Neural cell (in vitro differentiated cells): Measurements from ENCODE around the gene MAP4K4. TPM values are rescaled to one million over a fixed set of nuclear protein-coding genes. Genes with fewer than 3 reads are reported as not detected.

ENCODE experiments used
- H2AFZ ChIP-seq: fragments of 200-600, 300-800 bp; sonication (generic), shearing (Covaris generic); 2 replicates; pipeline ENCODE4 v1.6.0; 2014; ENCODE audit warnings: low read depth, mild to moderate bottlenecking, antibody characterized with exemption, low read length, moderate library complexity
- H3F3A ChIP-seq: fragments of 200-600 bp; shearing (Covaris generic); 2 replicates; pipeline ENCODE4 v1.6.1; 2016; ENCODE audit warnings: mild to moderate bottlenecking, moderate library complexity, mixed read lengths, antibody characterized with exemption, low read length; ENCODE audit not compliant: insufficient read depth, poor library complexity, severe bottlenecking
- H3K27ac ChIP-seq: fragments of 200-600, 300-800 bp; sonication (generic), shearing (Covaris generic); 2 replicates; pipeline ENCODE4 v1.5.1; 2014; ENCODE audit warnings: mild to moderate bottlenecking, low read length, moderate library complexity
- H3K27me3 ChIP-seq: fragments of 300-800, 200-600 bp; sonication (generic), shearing (Covaris generic); 2 replicates; pipeline ENCODE4 v1.6.0; 2014; ENCODE audit warnings: mild to moderate bottlenecking, low read depth, low read length, moderate library complexity; ENCODE audit not compliant: insufficient read depth
- H3K36me3 ChIP-seq: fragments of 300-800, 200-600 bp; sonication (generic), shearing (Covaris generic); 2 replicates; pipeline ENCODE4 v1.5.1; 2014; ENCODE audit warnings: mild to moderate bottlenecking, antibody characterized with exemption, low read length, moderate library complexity; ENCODE audit not compliant: insufficient read depth
- H3K4me2 ChIP-seq: fragments of 300-800, 200-600 bp; sonication (generic), shearing (Covaris generic); 2 replicates; pipeline ENCODE4 v1.6.0; 2014; ENCODE audit warnings: mild to moderate bottlenecking, low read length
- H3K4me3 ChIP-seq: fragments of 300-800, 200-600 bp; sonication (generic), shearing (Covaris generic); 2 replicates; pipeline ENCODE4 v1.5.1; 2014; ENCODE audit warnings: mild to moderate bottlenecking, low read length, moderate library complexity
- H3K79me2 ChIP-seq: fragments of 200-600 bp; shearing (Covaris generic); replicated peaks from 2 replicates; pipeline ENCODE4 v1.6.0; 2014; ENCODE audit warnings: mild to moderate bottlenecking, low read length, moderate library complexity; ENCODE audit not compliant: insufficient read depth
- H3K9ac ChIP-seq: fragments of 300-800, 200-600 bp; sonication (generic), shearing (Covaris generic); 2 replicates; pipeline ENCODE4 v1.6.1; 2016; ENCODE audit warnings: mild to moderate bottlenecking, low read length, mixed read lengths
- H3K9me2 ChIP-seq: fragments of 200-600 bp; shearing (Covaris generic); 2 replicates; pipeline ENCODE4 v1.6.1; 2016; ENCODE audit warnings: mild to moderate bottlenecking, low read length, mixed read lengths; ENCODE audit not compliant: insufficient read depth
- H3K9me3 ChIP-seq: fragments of 200-600, 300-800 bp; sonication (generic), shearing (Covaris generic); 2 replicates; pipeline ENCODE4 v1.6.1; 2016; ENCODE audit warnings: mild to moderate bottlenecking, mixed run types, low read length, moderate library complexity, mixed read lengths
- H4K20me1 ChIP-seq: fragments of 200-600 bp; shearing (Covaris generic); 2 replicates; pipeline ENCODE4 v1.6.1; 2016; ENCODE audit warnings: mild to moderate bottlenecking, mixed run types; ENCODE audit not compliant: insufficient read depth
- CTCF ChIP-seq: fragments of 450-650 bp; IDR thresholded peaks from 2 replicates; pipeline ENCODE4 v1.5.1; 2014; ENCODE audit warnings: antibody characterized with exemption, mild to moderate bottlenecking, moderate library complexity; ENCODE audit not compliant: poor library complexity, severe bottlenecking
- EP300 ChIP-seq: fragments of 450-650 bp; conservative IDR thresholded peaks from 2 replicates; pipeline ENCODE4 v1.6.1; 2014; ENCODE audit warnings: antibody characterized with exemption, mild to moderate bottlenecking, moderate library complexity; ENCODE audit not compliant: poor library complexity, severe bottlenecking
- EZH2 ChIP-seq: fragments of 200-600, 300-800 bp; shearing (Covaris generic), sonication (generic); IDR thresholded peaks from 2 replicates; pipeline ENCODE4 v1.6.1; 2014; ENCODE audit warnings: antibody characterized with exemption, low read length, borderline replicate concordance, mild to moderate bottlenecking; ENCODE audit not compliant: insufficient read depth, poor library complexity, severe bottlenecking
- MXI1 ChIP-seq: fragments of 450-650 bp; conservative IDR thresholded peaks from 2 replicates; pipeline ENCODE4 v1.6.1; 2014; ENCODE audit warnings: antibody characterized with exemption, mild to moderate bottlenecking; ENCODE audit not compliant: poor library complexity, severe bottlenecking
- POLR2AphosphoS5 ChIP-seq: IDR thresholded peaks from 2 replicates; pipeline ENCODE4 v1.6.1; 2012
- RAD21 ChIP-seq: fragments of 450-650 bp; conservative IDR thresholded peaks from 2 replicates; pipeline ENCODE4 v1.6.1; 2014; ENCODE audit warnings: antibody characterized with exemption, mild to moderate bottlenecking, moderate library complexity
- REST ChIP-seq: IDR thresholded peaks from 2 replicates; pipeline ENCODE4 v1.6.1; 2012; ENCODE audit warnings: borderline replicate concordance
- polyA plus RNA-seq: library from polyadenylated mRNA; depleted of rRNA; stranded (reverse); fragments of >200 nt; gene quantifications from 2 replicates; pipeline ENCODE4 v1.2.3, GENCODE V29; 2014

The MAP4K4 gene
- polyA plus RNA-seq, 1 donor from 2014 or later, result 125 TPM

GRCh38 chr2:101858246-101858645 is 160.7 kb downstream of the MAP4K4 start:
- Histone ChIP-seq H3K27ac (no peak overlapping the region), H3K27me3 (no peaks in the 10 kb centered on the region), H3K9ac (no peak overlapping the region), H3K9me2 (no peaks in the 10 kb centered on the region), H3K79me2 (no peaks in the 10 kb centered on the region), H2AFZ (no peak overlapping the region), H3K36me3 (no peaks in the 10 kb centered on the region), H3K4me3 (no peak overlapping the region), H3K9me3 (no peaks in the 10 kb centered on the region), H4K20me1 (no peaks in the 10 kb centered on the region), H3F3A (no peaks in the 10 kb centered on the region), H3K4me2 (no peak overlapping the region)
- TF ChIP-seq EZH2, result no peak
- no peak for TF ChIP-seq REST
- no peak for TF ChIP-seq POLR2AphosphoS5
- no peak for TF ChIP-seq CTCF
- no peak for TF ChIP-seq RAD21

GRCh38 chr2:101858910-101859309 is 161.4 kb downstream of the MAP4K4 start:
- Histone ChIP-seq H3K9me3 (no peaks in the 10 kb centered on the region), H3K27me3 (no peaks in the 10 kb centered on the region), H3F3A (no peaks in the 10 kb centered on the region), H3K79me2 (no peaks in the 10 kb centered on the region), H2AFZ (no peak overlapping the region), H3K36me3 (no peaks in the 10 kb centered on the region), H3K27ac (no peak overlapping the region), H3K9me2 (no peaks in the 10 kb centered on the region), H3K4me3 (no peak overlapping the region), H3K9ac (no peak overlapping the region), H4K20me1 (no peaks in the 10 kb centered on the region), H3K4me2 (no peak overlapping the region)
- no peak for TF ChIP-seq EZH2
- TF ChIP-seq MXI1, result no peak
- no peak for TF ChIP-seq REST
- TF ChIP-seq EP300, result no peak
- TF ChIP-seq CTCF, result no peak
- TF ChIP-seq RAD21, result no peak
